NCI-H226 (cell line): ENCODE data around the gene CTU2.
A peak's percentile ranks its signal among the peaks of the same experiment; 100 is the strongest.
"Not testable (repeated sequence)": the region's sequence is repeated elsewhere in the genome, so short reads cannot be mapped to it uniquely, and the experiment has no call there.

ENCODE experiments used
- DNase-seq: peaks from one replicate; pipeline ENCODE4 v3.0.0-alpha.2; 2015

Gene CTU2

DNA sequence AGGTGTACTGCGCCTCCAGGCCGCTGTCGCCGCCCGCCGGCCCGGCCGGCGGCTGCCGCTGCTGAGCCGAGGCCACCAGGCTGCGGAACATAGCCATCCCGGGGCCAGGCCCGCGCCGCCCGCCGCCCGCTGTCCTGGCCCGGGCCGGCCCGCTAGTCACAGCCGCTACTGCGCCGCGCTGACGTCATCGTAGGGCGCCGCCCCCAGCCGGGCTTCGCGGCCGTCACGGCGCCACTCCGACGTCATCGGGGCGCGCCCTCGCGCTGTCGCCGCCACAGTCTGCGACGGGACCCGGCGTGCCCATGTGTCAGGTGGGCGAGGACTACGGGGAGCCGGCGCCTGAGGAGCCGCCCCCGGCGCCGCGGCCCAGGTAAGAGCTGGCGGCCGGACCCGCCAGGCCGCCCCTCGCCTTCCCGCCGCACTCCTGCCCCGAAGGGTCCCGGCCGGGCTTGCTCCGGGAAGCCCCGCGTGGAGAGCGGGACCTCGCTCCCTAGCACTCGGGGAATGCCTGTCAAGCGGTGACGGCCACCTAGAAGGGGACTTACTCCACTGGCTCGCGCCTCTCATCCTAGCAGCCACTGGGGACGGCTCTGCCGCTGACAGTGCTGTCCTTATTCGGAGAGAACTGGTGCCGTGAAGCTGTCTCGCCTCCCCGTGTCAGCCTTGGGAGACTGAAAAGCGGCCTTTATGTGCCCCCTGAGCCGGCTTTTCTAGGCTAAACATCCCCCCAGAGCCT is at the start of gene CTU2, which contains the start of gene RNF166:
Gene CTU2, plus strand, starts transcription at position 275 of the 736 bp plus-strand sequence. Its CDS starts 28 bp downstream, at position 303.
Gene RNF166, minus strand, starts transcription at position 180 of the 736 bp plus-strand sequence. Its CDS starts 83 bp downstream, at position 97.
- DNase-seq: peak; percentile 85

DNA sequence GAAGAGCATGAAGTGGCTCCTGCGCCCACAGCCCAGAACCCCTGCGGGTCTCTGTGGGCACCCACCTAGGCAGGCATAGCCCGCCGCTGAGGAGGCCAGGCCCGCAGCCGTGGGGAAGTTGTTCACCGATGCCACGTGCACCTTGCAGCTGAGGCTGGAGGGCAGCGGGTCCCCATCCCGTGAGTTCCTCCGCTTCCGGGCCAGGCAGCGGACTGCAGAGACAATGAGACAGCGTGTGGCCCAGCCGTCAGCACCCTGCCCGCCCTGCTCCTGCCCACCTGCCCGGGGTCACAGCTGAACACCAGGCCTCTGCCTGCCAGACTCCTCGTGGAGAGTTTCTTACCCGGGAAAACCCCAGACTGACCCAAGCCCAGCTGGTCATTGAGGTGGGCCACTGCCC is 48.9 kb upstream of the CTU2 start:
- no peak for DNase-seq

DNA sequence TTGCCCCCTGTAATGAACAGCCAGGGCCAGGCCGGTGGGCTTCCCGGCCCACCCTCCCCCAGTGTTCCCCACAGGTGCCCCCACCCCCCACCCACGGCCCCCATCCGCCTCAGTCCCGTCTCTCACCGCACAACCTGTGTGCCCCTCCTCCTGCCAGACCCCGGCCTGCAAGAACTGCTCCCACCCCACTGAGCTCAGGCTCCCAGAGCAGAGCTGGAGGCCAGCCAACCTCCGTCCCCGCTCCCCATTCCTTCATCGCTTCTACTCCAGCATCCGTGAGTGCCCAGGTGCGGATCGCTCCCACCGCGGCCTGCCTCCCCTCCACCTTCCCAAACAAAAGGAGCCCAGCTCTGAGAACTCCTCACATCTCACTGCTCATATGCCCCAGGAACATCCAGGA is 47.6 kb upstream of the CTU2 start:
- DNase-seq: no peak

DNA sequence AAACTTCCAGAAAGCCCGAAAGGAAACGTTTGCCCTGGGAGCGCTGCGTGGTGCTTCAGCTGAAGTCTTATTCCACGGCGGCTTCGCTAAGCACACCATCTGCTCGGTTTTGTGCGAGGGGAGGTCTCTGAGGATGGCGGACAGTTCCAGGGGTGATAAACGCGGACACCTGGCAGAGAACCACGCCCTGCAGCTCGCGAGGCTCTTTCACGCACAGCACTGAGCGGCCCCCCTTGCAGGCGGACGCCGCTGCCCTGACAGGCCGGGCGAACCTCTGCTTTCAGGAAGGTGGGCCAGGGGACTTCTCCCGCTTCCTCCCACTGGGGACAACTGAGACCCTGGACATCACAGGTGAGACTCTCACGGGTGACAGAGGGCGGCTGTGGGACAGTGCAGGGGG is 47.1 kb upstream of the CTU2 start:
- DNase-seq: no peak

DNA sequence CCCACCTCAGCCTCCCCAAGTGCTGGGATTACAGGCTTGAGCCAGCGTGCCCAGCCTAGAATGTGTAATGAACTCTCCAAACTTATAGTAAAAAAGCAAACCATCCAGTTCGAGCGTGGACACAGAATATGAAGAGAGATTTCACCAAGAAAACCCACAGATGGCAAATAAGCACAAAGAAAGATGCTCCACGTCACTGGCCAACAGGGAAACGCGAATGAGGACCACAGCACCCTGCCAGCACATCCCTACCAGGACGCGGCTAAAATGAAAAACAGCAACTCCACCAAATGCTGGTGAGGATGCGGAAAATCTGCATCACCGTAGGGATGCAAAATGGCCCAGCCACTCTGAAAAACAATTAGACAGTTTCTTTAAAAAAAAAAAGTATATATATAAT is 44.8 kb upstream of the CTU2 start:
- no peak for DNase-seq

DNA sequence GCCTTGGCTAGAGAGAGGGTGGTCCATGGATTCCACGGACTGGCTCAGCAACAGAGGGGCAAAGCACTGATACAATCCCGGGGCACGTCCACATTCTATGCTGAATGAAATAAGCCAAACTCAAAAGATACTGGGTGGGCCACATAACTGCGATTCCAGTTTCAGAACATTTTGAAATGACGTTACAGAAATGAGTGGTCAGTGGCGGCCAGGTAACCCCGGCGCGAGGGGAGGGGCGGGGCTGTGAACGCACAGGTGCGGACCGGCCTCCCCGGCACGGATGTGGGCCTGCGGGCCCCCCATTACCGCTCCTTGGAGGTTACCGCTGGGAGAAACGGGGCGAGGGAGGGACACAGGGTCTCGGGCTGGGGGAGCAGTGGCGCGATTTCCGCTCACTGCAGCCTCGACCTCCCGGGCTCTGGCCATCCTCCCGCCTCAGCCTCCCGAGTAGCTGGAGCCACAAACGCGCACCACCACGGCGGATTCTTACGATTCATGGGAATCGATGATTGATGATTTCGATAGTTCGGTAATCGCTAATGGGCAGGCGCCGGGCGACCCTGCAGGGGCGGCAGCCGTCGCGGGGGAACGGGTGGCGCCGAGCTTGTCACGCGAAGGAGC is 44.0 kb upstream of the CTU2 start:
- DNase-seq: no peak

DNA sequence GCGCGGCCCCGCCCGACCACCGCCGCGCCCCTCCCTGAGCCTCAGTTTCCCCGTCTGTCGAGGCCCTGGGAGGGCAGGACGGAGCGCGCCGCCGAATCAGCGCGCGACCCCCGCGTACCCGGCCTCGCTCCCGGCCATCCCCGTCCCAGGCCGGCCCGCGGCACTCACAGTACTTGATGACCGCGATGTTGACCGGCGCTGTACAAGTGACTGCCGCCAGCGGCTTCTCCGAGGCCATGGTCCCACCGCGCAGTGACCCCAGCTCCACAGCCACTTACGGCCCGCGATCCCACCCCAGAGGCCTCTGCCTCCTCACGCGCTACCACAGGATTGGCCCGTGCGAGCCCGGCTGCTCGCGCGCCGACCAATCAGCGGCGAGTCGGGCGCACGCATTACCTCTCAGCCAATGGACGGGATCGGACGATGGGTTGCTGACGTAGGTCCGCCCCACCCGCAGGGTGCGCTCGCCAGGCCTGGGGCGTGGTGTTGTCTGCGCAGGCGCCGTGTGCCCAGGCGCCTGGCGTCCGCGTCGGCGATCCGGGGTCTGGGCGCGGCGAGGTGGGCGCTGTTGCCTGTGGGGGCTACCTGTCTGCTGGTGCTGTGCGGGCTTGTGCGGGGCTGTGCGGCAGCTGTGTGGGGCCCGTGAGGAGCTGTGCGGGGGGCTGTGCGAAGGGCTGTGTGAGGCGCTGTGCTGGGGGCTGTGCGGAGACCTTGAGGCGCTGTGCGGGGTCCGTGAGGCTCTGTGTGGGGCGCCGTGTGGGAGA is 43.3 kb upstream of the CTU2 start, which contains the start of gene MVD:
Gene MVD, minus strand, starts transcription at position 249 of the 764 bp plus-strand sequence. Its CDS starts 11 bp downstream, at position 238.
- peak; percentile 98 for DNase-seq

DNA sequence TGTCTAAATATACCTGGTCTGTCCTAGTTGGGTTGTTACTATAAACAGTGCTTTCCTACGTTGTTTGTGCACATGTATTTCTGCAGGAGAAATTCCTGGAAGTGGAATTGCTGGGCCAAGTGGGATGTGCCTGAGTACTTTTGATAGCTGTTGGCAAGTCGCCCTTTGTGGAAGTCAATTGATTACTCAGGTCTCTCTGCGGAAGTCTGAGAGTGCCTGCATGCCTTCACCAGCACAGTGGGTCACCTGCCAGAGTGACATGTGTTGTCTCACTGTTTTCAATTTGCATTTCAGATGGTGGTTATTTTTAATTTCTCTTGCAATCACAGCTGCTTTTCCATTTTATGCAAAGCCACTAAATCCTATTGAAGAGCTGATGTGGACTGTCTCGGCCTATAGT is 41.2 kb upstream of the CTU2 start:
- DNase-seq: no peak

DNA sequence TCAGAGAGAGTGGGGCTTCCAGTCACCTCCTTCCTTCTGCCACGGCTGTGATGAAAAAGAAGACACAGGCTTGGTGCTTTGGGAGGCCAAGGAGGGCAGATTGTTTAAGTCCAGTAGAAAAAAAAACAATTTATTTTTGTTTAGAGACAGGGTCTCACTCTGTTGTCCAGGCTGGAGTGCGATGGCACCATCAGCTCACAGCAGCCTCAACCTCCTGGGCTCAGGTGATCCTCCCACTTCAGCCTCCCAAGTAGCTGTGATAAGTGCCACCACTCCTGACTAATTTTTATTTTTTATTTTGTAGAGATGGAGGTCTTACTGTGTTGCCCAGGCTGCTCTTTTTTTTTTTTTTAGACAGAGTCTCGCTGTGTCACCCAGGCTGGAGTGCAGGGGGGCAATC is 40.7 kb upstream of the CTU2 start:
- DNase-seq: no peak

DNA sequence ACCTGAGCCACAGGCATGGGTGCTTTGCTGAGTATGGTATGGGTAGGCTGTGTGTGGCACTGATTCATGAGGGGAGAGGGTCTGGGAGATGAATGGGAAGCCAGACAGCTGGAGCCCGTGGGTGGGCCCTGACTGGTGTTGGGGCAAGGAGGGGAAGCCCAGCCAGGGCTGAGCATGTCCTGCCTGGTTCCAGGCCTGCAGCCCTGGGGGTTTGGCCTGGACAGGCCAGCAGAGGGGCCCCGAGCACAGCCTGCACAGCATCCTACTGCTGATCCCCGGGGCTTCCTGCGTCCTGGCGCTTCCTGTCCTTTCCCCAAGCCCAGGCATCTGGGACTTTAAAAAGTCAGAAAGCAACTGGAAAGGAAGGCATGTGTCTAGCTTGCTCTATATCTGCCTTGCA is 38.8 kb upstream of the CTU2 start:
- no peak for DNase-seq

DNA sequence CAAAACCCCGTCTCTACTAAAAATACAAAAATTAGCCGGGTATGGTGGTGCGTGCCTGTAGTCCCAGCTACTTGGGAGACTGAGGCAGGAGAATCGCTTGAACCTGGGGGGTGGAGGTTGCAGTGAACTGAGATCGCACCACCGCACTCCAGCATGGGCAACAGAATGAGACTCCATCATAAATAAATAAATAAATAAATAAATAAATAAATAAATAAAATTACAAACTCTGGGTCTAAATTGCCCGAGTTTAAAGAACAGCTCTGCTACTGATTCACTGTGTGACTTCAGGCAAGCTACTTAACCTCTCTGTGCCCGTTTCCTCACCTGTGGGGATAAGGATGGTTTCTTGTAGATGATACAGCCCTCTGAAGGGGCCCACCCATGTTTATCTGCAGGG is 36.8 kb upstream of the CTU2 start:
- DNase-seq: not testable (repeated sequence)

DNA sequence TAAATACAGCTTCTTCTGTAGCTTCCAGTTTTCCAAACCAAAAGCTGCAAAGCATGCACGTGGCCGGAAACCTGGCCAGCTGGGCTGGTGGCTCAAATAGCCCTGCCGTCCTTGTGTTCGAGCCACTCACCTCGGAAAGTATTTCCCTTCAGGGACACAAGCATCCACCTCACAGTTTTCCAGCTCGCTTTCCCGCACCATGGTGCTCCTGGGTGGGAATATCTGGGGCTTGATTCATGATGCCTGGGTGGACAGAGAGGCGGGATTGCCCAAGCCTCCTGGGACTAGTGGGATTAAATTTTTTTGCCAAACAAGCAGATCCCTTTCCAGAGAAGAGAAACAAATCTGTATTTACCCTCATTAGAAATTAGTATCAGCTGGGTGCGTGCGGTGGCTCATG is 36.3 kb upstream of the CTU2 start:
- DNase-seq: no peak

DNA sequence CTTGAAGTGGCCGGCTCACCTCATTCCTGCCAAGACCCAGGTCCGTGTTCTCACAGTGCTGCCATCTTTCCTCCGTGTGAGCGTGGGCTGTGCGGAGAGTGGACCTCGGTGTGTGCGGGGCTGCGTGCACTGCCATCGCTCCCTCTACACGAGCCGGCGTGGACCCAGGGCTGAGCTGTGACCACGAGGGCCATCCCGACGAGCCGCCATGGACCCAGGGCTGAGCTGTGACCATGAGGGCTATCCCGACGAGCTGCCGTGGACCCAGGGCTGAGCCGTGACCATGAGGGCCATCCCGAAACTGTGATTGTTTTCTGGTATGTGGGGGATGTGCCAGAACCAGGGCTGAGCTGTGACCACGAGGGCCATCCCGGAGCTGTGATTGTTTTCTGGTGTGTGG is 34.5 kb upstream of the CTU2 start:
- DNase-seq: no peak

DNA sequence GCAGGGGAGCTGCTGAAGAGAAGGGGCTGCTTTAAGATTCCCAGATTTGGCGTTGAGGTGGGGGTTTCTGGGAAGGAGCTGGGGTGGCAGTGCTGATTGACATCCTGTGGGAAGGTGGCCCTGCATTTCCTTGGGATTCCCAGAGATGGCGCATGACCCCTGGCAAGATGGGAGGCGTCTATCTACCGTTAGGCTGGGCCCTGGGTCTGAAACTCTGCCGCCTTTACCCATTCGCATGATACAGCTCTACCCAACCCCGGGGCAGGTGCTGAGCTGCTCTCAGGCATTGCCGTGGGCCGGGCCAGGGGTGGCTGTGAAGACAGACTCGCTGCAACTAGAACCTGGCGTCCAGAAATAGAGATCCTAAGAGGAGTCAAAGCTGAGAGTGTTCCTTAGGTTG is 33.5 kb upstream of the CTU2 start:
- DNase-seq: no peak

DNA sequence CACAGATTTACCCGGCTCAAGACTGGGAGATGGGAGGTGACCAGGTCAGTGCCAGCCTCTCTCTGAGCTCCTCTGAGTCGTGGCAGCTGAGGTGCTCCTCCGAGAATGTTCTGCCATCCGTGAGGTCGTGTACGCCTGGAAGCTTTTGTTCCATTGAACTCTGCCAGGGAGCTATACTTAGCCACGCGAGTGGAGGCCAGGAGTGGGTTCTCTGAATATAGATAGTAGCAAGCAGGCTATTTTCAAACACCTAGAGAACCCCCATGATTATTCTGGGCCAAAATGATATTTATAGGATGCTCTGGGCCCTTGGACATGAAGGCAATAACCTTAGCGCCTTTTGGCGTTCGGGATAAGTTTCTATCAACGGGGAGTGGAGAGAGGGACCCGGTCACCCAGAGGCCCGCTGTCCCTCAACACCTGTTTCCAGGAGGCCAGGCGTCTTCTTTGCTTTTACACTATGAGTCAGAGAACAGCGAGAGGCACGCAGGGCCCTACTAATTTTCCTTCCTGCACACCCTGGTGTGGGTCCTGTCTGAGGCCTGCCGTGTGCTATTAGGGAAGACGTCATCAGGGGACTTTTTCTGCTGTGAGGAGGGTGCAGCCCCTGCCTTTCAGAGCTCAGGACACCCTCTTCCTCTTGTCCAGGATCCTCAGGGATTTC is 32.5 kb upstream of the CTU2 start:
- DNase-seq: no peak

DNA sequence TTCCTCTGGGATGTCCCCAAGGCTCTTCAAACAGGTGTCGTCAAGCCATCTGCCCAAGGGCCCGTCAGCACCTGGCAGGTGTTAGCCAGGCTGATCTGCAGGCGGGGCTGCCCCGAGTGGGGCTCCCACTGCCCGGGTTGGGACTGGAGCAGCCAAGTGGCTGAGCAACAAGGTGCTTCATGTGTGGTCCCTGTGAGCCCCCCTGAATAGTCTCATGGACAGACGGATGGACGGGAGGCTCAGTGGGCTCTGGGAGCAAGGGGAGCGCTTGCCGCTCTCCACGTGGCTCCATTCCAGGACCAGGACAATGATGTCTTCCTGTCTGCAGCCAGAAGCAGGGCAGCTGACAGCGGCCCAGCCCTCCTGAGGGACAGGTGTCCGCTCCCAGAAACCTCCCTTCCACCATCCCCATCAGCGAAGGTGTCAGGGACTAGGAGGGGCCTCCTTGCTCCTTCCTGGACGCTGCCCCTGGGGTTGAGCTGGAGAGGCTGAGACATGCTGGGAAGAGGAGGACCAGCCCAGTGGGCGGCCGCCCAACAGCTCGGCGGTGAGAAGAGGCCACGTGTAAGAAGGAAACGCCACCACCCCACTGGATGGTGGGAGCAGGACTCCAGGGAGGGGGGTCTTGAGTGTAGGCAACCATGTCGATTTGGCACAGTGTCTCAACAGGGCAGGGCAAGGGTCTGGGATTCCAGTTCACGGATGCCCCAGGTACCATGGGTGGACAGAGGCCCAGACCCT is 29.6 kb upstream of the CTU2 start:
- no peak for DNase-seq

DNA sequence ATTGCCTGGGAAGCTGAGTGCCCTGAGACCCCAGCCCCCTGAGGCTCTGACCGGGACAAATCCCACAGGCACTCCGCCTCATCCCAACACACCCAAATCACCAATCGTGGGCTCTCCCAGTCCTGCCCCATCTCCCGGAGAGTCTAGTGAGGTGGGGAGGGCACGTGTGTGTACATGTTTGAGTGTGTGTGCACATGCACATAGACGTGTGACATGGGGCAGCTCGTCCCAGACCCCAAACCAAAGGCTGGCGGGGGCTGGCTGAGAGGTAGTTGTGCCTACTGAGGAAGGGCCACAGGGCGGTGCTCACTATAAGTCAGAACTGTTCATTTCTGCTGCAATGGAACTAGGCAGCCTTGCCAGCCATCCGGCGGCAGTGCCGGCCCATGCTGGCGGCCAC is 28.6 kb upstream of the CTU2 start:
- no peak for DNase-seq

DNA sequence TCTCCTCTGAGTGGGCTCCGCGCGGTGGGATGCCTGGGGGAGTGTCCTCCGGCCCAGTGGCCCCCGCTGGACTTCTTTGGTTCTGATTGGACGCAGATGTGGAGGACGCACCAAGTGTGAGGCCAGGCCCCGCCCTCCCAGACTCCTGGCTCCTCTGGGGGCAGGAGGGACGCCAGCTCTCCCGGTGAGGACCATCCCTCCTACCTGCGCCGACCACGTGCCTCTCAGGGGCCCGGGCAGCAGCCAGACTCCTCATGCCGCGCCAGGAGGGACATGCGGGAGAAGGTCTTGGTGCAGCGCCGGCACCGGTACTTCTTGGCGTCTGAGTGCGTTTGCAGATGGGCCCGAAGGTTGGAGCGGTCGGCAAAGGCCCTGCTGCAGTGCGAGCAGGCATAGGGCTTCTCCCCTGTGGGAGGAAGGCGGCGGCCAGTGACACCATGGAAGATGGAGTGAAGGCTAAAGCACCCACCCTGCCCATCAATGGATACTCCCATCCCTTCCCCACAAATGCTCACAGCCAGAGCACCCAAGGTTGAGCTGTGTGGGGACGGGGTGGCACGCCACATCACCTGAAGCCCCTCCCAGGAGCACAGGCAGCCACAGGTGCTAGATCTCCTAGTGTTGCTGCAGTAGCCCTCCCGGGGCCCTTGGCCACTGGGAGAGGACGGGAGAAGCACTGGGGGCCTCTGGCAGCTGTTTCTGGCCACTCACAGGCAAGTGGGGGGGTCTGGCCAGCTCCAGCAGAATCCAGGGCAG is 27.9 kb upstream of the CTU2 start:
- DNase-seq: no peak

DNA sequence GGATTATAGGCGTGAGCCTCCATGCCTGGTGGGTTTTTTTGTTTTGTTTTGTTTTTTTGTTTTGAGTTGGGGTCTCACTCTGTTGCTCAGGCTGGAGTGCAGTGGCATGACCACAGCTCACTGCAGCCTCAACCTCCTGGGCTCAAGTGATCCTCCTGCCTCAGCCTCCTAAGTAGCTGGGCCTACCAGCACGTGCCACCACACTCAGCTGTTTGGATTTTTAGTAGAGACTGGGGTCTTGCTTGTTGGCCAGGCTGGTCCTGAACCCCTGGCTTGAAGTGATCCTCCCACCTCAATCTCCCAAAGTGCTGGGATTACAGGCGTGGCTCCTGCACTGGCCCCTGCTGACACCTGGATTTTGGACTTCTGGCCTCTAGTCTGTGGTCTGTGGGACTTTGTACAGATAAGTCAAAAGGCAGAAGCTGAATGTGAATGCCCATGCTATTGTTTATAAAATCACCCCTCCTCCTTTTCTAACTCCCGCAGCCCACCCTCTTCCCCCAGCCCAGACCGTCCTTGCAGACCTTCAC is 25.7 kb upstream of the CTU2 start:
- DNase-seq: no peak

DNA sequence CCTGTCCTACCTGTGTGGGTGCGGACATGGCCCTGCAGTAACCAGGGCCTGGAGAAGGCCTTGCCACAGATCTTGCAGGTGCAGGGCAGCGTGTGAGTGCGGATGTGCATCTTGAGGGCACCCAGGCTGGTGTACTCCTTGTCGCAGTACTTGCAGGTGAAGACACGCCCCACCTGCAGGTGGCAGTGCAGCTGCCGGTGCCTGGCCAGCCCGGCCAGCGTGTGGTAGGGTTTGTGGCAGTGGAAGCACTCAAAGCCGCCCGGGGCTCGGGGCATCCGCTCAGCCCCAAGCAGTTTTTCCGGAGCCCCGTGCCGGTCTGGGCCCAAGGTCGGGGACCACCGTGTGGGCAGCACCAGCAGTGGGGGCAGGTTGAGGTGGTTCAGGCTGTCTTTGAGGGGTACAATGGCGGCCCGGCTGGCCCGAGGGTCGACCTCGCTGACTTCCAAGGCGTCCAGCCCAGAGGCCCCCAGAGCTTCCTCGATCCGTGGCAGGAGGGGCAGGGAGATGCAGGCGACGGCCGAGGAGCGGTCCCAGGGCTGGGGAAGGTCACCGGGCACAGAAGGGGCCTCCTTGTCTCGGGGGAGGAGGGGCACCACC is 25.1 kb upstream of the CTU2 start:
- DNase-seq: no peak
